ENCODE data around the gene BMAL1. TPM values are rescaled to one million over a fixed set of nuclear protein-coding genes. Genes with fewer than 3 reads are reported as not detected.

The BMAL1 gene
- total RNA-seq, 4 donors from 2014 or later = 21.4 to 39.5 (median 22.3) TPM

DNA sequence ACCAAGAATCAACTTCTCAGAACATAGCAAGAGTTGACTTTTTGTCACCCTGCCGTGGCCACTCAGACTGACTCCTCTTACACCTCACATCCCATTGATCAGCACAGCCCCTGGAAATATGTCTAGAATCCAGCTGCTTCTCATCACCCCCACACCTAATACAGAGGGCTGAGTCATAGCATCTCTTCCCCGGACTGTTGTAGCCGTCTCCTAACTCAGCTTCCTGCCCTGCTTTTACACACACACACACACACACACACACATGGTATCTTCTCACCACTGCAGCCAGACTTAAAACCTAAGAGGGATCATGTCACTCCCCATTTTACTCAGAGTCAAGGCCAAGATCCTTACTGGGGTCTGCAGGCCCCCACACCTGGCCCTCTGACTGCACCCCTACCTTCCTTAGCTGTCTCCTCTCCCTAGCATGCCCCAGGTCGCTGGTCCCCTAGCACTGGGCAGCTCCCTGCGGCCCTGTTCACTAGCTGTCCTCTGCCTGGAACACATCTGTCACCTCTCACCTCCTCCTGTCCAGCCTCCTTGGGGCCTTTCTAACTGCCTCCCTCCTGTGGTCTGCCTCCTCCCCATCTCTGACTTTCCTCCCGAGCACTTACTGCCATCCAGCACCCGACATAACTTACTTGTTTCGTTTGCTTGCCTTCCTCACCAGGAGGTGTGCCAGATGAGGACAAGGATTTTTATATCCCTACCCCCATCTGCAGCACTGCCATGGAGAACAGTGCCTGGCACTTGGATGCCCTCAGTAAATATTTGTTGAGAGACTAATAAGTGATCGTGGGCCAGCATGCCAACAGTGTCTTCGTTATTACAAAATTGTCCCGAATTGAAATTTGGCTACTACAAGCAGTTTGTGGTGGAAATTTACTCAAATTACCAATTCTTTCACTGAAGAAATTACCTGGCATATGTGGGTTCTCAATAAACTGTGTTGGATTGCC is 61.9 kb downstream of the BMAL1 start:
- H3K27me3 ChIP-seq = no peaks in the 10 kb centered on the region
- no peaks in the 10 kb centered on the region for H3K9me3 ChIP-seq
- intact Hi-C loops (cut with DNase I) = loop anchor here (5.0 kb wide), 2 partner anchors 82 to 127 kb away; no protein-coding TSS in a partner anchor
- peaks cover 0 to under 1% (median 0%) of the 10 kb centered on the region in 3 donors for H3K36me3 ChIP-seq
- no peak overlapping the region for H3K4me3 ChIP-seq
- H3K27ac ChIP-seq = peak overlapping the region in 3 of 4 donors; percentile 17 to 58 (median 55)
- 37 to 51% methylated on average over 11 of the region's 11 CpGs for WGBS, 2 donors
- DNase-seq = no peak
- H3K4me1 ChIP-seq = peaks cover 11 to 52% (median 21%) of the 10 kb centered on the region in 3 donors
- TF ChIP-seq, protein P1, sequence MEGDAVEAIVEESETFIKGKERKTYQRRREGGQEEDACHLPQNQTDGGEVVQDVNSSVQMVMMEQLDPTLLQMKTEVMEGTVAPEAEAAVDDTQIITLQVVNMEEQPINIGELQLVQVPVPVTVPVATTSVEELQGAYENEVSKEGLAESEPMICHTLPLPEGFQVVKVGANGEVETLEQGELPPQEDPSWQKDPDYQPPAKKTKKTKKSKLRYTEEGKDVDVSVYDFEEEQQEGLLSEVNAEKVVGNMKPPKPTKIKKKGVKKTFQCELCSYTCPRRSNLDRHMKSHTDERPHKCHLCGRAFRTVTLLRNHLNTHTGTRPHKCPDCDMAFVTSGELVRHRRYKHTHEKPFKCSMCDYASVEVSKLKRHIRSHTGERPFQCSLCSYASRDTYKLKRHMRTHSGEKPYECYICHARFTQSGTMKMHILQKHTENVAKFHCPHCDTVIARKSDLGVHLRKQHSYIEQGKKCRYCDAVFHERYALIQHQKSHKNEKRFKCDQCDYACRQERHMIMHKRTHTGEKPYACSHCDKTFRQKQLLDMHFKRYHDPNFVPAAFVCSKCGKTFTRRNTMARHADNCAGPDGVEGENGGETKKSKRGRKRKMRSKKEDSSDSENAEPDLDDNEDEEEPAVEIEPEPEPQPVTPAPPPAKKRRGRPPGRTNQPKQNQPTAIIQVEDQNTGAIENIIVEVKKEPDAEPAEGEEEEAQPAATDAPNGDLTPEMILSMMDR (IDR thresholded peaks at IDR 0.05) = no peak
- TF ChIP-seq POLR2A (IDR thresholded peaks at IDR 0.05) = no peak

DNA sequence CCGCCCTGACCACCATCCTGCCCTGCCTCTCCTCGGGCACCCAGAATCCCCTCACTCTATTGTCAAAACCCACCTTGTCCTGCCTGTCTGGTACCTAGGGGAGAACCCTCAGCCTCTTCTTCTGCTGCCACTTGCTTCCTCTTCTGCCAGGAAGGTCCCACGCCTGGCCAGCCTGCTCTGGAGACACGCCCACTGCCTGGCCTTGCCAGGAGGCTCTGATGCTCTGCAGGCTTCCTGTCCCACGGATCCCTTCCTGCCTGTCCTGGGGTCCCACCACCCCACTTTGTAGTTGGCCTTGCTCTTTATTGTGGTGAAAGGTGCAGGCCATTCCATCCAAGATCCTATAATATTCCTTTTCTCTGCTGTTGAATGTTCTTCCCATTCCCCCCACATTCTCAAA is 63.4 kb downstream of the BMAL1 start:
- Histone ChIP-seq H3K9me3 (no peaks in the 10 kb centered on the region), H3K4me1 (peaks cover 11 to 40% (median 21%) of the 10 kb centered on the region in 3 donors), H3K27me3 (no peaks in the 10 kb centered on the region), H3K4me3 (no peak overlapping the region), H3K36me3 (peaks cover 0 to 6% (median 4%) of the 10 kb centered on the region in 3 donors), H3K27ac (no peak overlapping the region)
- intact Hi-C loops (cut with DNase I) = loop anchor here (5.0 kb wide), 2 partner anchors 84 to 129 kb away; no protein-coding TSS in a partner anchor
- TF ChIP-seq, protein P1 (IDR thresholded peaks at IDR 0.05) = no peak
- no peak for TF ChIP-seq POLR2A (IDR thresholded peaks at IDR 0.05)
- 53 to 60% methylated on average over 3 to 5 of the region's 5 CpGs for WGBS, 2 donors
- DNase-seq = no peak

DNA sequence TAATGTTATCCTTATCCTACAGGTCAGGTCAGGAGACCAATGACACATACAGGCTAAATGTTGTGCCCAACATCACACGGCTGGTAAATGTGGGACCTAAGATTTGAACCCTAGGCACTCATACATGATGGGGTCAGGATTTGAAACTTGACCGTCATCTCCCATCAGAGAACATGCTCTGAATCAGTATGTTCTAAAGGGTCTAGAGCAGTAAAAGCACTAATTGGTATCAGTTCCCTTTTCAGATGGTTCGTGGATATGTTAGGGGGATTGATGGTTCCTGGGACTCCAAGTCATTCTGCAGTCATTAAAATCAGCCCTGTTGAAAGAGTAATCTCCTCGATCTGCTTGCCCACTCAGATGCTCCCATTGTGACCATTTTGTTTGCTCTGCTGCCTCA is 65.5 kb downstream of the BMAL1 start:
- intact Hi-C loops (cut with DNase I) = loop anchor here (5.0 kb wide), 2 partner anchors 86 to 131 kb away; no protein-coding TSS in a partner anchor
- Histone ChIP-seq H3K36me3 (peaks cover 0 to 6% (median 4%) of the 10 kb centered on the region in 3 donors), H3K9me3 (no peaks in the 10 kb centered on the region), H3K27me3 (no peaks in the 10 kb centered on the region), H3K4me1 (peaks cover 11 to 39% (median 16%) of the 10 kb centered on the region in 3 donors), H3K4me3 (no peak overlapping the region), H3K27ac (no peak overlapping the region)
- 84 to 92% methylated on average over 4 of the region's 4 CpGs for WGBS, 2 donors
- no peak for DNase-seq
- TF ChIP-seq, protein P1 (IDR thresholded peaks at IDR 0.05) = no peak
- no peak for TF ChIP-seq POLR2A (IDR thresholded peaks at IDR 0.05)

DNA sequence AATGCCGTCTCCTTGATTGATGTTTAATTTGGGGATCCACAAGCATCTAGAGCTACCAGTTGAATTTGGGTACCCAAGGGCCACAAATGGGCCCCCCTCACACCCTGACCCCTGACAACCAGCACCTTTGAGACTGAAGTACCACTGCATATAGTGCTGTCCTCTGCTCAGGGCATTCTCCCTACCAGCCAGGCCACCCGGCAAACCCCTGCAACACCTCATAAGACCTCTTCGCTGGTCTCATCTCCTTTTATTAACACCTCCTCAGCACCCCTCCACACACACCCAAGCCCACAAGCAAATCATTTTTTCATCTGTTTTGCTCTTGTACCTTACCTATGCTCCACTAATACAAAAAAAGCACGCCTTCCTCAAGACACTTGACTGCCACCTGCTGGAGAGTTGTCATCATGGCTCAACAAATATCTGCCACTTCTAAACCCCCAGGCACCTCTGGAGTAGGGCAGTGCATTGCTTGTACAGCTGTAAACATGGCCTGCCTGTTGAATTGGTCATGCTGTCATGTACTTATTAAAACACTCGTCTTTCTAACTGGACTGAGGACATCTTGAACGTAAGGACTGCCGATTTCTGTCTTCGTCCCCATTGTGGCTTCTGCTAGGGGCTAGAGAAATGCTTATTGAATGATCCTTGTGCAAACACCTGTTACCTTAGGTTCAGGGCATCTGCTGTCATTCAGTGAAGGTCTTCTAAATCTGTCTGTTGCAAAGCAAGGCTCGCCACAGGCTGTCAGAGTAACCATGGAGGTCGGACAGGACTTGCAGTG is 66.5 kb downstream of the BMAL1 start:
- intact Hi-C loops (cut with DNase I) = loop anchor here (5.0 kb wide), 2 partner anchors 87 to 132 kb away; no protein-coding TSS in a partner anchor
- H3K9me3 ChIP-seq = no peaks in the 10 kb centered on the region
- peaks cover 0 to 6% (median 4%) of the 10 kb centered on the region in 3 donors for H3K36me3 ChIP-seq
- no peak overlapping the region for H3K4me3 ChIP-seq
- DNase-seq = no peak
- TF ChIP-seq, protein P1 (IDR thresholded peaks at IDR 0.05) = peak; percentile 54 to 88 (median 80)
- TF ChIP-seq POLR2A (IDR thresholded peaks at IDR 0.05) = no peak
- 64 to 65% methylated on average over 8 to 9 of the region's 10 CpGs for WGBS, 2 donors
- H3K27me3 ChIP-seq = no peaks in the 10 kb centered on the region
- H3K27ac ChIP-seq = no peak overlapping the region
- peaks cover 4 to 32% (median 6%) of the 10 kb centered on the region in 3 donors for H3K4me1 ChIP-seq
